SU-DHL-6 (cell line): Measurements from ENCODE around the gene C14orf132.

Experiments
- H2AFZ ChIP-seq: fragments of 200-600 bp; sonication (generic); 2 replicates; pipeline ENCODE4 v1.6.1; 2014; ENCODE audit warnings: low read depth, mild to moderate bottlenecking, moderate library complexity, mixed read lengths, antibody characterized with exemption, low read length; ENCODE audit not compliant: severe bottlenecking
- H3F3A ChIP-seq: fragments of 200-600 bp; shearing (Covaris generic); 2 replicates; pipeline ENCODE4 v1.6.0; 2016; ENCODE audit warnings: antibody characterized with exemption, mild to moderate bottlenecking; ENCODE audit not compliant: insufficient read depth
- H3K27ac ChIP-seq: fragments of 200-600 bp; sonication (generic); 2 replicates; pipeline ENCODE4 v1.5.1; 2016; ENCODE audit warnings: low read depth, mild to moderate bottlenecking, low read length, moderate library complexity, mixed read lengths
- H3K27me3 ChIP-seq: fragments of 200-600 bp; sonication (generic), shearing (Covaris generic); 2 replicates; pipeline ENCODE4 v1.6.0; 2014; ENCODE audit warnings: mild to moderate bottlenecking, low read length
- H3K36me3 ChIP-seq: fragments of 200-600 bp; sonication (generic); 2 replicates; pipeline ENCODE4 v1.6.1; 2014; ENCODE audit warnings: mild to moderate bottlenecking, low read length, mixed read lengths
- H3K4me2 ChIP-seq: fragments of 300-600, 200-600 bp; shearing (Covaris generic), sonication (generic); 2 replicates; pipeline ENCODE4 v1.6.0; 2014; ENCODE audit warnings: low read length, low read depth, mild to moderate bottlenecking; ENCODE audit not compliant: poor library complexity, severe bottlenecking
- H3K4me3 ChIP-seq: fragments of 200-600 bp; sonication (generic); 2 replicates; pipeline ENCODE4 v1.5.1; 2014; ENCODE audit warnings: antibody characterized with exemption, low read length, mild to moderate bottlenecking, mixed read lengths; ENCODE audit not compliant: insufficient read depth, poor library complexity, severe bottlenecking
- H3K79me2 ChIP-seq: fragments of 200-600 bp; sonication (generic); 2 replicates; pipeline ENCODE4 v1.6.1; 2014; ENCODE audit warnings: mild to moderate bottlenecking, low read length, moderate library complexity; ENCODE audit not compliant: insufficient read depth
- H3K9ac ChIP-seq: fragments of 200-600 bp; sonication (generic); 2 replicates; pipeline ENCODE4 v1.7.0; 2014; ENCODE audit warnings: mild to moderate bottlenecking, low read length
- H3K9me2 ChIP-seq: fragments of 200-600 bp; sonication (generic); replicated peaks from 2 replicates; pipeline ENCODE4 v1.6.1; 2014; ENCODE audit warnings: low read length; ENCODE audit not compliant: insufficient read depth
- H3K9me3 ChIP-seq: fragments of 200-600 bp; sonication (generic); 2 replicates; pipeline ENCODE4 v1.6.1; 2014; ENCODE audit warnings: low read length, mixed read lengths; ENCODE audit not compliant: insufficient read depth
- H4K20me1 ChIP-seq: fragments of 200-600 bp; sonication (generic); 2 replicates; pipeline ENCODE4 v1.6.1; 2014; ENCODE audit warnings: low read depth, mild to moderate bottlenecking, antibody characterized with exemption, low read length, moderate library complexity, mixed read lengths
- EZH2phosphoT487 ChIP-seq: fragments of 200-600 bp; sonication (generic), shearing (Covaris generic); conservative IDR thresholded peaks from 2 replicates; pipeline ENCODE4 v1.6.1; 2018; ENCODE audit warnings: mild to moderate bottlenecking, antibody characterized with exemption, low read length, moderate library complexity, mixed read lengths
- TF ChIP-seq, protein P1 (sequence below): fragments of 200-600 bp; sonication (generic); IDR thresholded peaks from one replicate; pipeline ENCODE4 v1.5.1; 2017; ENCODE audit warnings: antibody characterized with exemption, mild to moderate bottlenecking, low read length, moderate library complexity; ENCODE audit not compliant: insufficient read depth, poor library complexity, severe bottlenecking

C14orf132 gene

DNA sequence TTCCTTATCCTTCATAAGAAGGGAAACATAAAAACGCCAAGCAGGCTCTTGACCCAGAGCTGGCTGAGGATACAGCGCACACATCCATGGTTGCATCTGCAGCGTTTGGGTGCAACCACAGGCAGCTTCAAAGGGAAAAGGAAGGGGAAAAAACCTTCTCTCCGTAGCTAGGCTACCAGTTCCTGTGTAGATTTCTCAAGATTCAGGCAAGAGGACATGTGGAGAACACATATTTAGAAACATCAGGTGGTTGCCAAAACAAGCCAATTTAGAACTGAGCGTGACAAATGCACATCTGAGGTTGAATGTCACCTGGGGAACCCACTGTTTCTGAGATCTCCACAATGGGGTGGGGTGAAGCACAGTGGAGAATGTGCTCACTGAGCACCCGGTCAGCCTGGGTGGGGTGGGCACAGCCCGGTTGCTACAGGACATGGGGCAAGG is 87.2 kb downstream of the C14orf132 start:
- H3K9ac ChIP-seq = no peak overlapping the region
- no peaks in the 10 kb centered on the region for H3F3A ChIP-seq
- no peaks in the 10 kb centered on the region for H3K36me3 ChIP-seq
- no peak for TF ChIP-seq EZH2phosphoT487
- TF ChIP-seq, protein P1, sequence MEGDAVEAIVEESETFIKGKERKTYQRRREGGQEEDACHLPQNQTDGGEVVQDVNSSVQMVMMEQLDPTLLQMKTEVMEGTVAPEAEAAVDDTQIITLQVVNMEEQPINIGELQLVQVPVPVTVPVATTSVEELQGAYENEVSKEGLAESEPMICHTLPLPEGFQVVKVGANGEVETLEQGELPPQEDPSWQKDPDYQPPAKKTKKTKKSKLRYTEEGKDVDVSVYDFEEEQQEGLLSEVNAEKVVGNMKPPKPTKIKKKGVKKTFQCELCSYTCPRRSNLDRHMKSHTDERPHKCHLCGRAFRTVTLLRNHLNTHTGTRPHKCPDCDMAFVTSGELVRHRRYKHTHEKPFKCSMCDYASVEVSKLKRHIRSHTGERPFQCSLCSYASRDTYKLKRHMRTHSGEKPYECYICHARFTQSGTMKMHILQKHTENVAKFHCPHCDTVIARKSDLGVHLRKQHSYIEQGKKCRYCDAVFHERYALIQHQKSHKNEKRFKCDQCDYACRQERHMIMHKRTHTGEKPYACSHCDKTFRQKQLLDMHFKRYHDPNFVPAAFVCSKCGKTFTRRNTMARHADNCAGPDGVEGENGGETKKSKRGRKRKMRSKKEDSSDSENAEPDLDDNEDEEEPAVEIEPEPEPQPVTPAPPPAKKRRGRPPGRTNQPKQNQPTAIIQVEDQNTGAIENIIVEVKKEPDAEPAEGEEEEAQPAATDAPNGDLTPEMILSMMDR = no peak
- no peaks in the 10 kb centered on the region for H3K9me2 ChIP-seq
- H3K27ac ChIP-seq = no peak overlapping the region
- H4K20me1 ChIP-seq = no peaks in the 10 kb centered on the region
- no peak overlapping the region for H3K4me2 ChIP-seq
- no peak overlapping the region for H3K4me3 ChIP-seq
- no peak overlapping the region for H2AFZ ChIP-seq
- no peaks in the 10 kb centered on the region for H3K79me2 ChIP-seq
- peaks cover 10% of the 10 kb centered on the region; the same call in 1 of the 2 replicates for H3K9me3 ChIP-seq
- no peaks in the 10 kb centered on the region for H3K27me3 ChIP-seq

- Histone ChIP-seq H3K9me3 (peaks cover 10% of the 10 kb centered on the region; the same call in 1 of the 2 replicates), H3K4me2 (no peak overlapping the region), H3K36me3 (no peaks in the 10 kb centered on the region), H2AFZ (no peak overlapping the region), H3K27ac (no peak overlapping the region), H3K9ac (no peak overlapping the region), H3K9me2 (no peaks in the 10 kb centered on the region), H4K20me1 (no peaks in the 10 kb centered on the region), H3K4me3 (no peak overlapping the region), H3F3A (no peaks in the 10 kb centered on the region), H3K27me3 (no peaks in the 10 kb centered on the region), H3K79me2 (no peaks in the 10 kb centered on the region)
- TF ChIP-seq EZH2phosphoT487 = no peak
- TF ChIP-seq, protein P1 = no peak
These were observed 87.7 kb downstream of the C14orf132 start for GRCh38 chr14:96126783-96127271.

- H3K4me3 ChIP-seq = no peak overlapping the region
- H3F3A ChIP-seq = no peaks in the 10 kb centered on the region
- H3K36me3 ChIP-seq = no peaks in the 10 kb centered on the region
- H3K4me2 ChIP-seq = no peak overlapping the region
- H2AFZ ChIP-seq = no peak overlapping the region
- no peaks in the 10 kb centered on the region for H3K27me3 ChIP-seq
- no peaks in the 10 kb centered on the region for H3K9me2 ChIP-seq
- no peak overlapping the region for H3K27ac ChIP-seq
- TF ChIP-seq, protein P1 = no peak
- no peak for TF ChIP-seq EZH2phosphoT487
- no peaks in the 10 kb centered on the region for H4K20me1 ChIP-seq
- no peaks in the 10 kb centered on the region for H3K79me2 ChIP-seq
- H3K9ac ChIP-seq = no peak overlapping the region
- H3K9me3 ChIP-seq = peaks cover 8% of the 10 kb centered on the region; the same call in 1 of the 2 replicates
These were observed 90.1 kb downstream of the C14orf132 start for GRCh38 chr14:96129128-96129736.
